AG09309 (cell line): ENCODE data around the gene PLEKHG5.
A peak's percentile ranks its signal among the peaks of the same experiment; 100 is the strongest.
"Not testable (repeated sequence)": the region's sequence is repeated elsewhere in the genome, so short reads cannot be mapped to it uniquely, and the experiment has no call there.

Experiments used
- DNase-seq: peaks from one replicate; pipeline ENCODE4 v3.0.0-alpha.2; 2010; ENCODE audit warnings: low read depth
- H3K4me3 ChIP-seq: 2 replicates; pipeline ENCODE4 v1.5.1; 2011; ENCODE audit warnings: mild to moderate bottlenecking, low read depth, low read length, moderate library complexity; ENCODE audit not compliant: control insufficient read depth
- CTCF ChIP-seq: IDR thresholded peaks from 2 replicates; pipeline ENCODE4 v1.5.1; 2011; ENCODE audit warnings: mild to moderate bottlenecking, low read depth, low read length, inconsistent platforms; ENCODE audit not compliant: insufficient read depth, control insufficient read depth; ENCODE audit errors: missing control alignments

Gene PLEKHG5

GRCh38 chr1:6494627-6495026 lies 3.2 kb upstream of the PLEKHG5 start:
- no peak for DNase-seq
- H3K4me3 ChIP-seq: no peak overlapping the region
- no peak for TF ChIP-seq CTCF

GRCh38 chr1:6493834-6494223 lies 2.4 kb upstream of the PLEKHG5 start:
- not testable (repeated sequence) for H3K4me3 ChIP-seq, DNase-seq

GRCh38 chr1:6491966-6492365 lies 499 bp upstream of the PLEKHG5 start:
- no peak overlapping the region for H3K4me3 ChIP-seq
- no peak for TF ChIP-seq CTCF
- no peak for DNase-seq

- DNase-seq: no peak
Measured at GRCh38 chr1:6491081-6491449, 402 bp downstream of the PLEKHG5 start.

GRCh38 chr1:6490181-6491080 lies 1.0 kb downstream of the PLEKHG5 start:
- TF ChIP-seq CTCF: no peak
- DNase-seq: no peak
- H3K4me3 ChIP-seq: peak overlapping the region; percentile 69

More at GRCh38 chr1:6491081-6491449, 402 bp downstream of the PLEKHG5 start:
- no peak for TF ChIP-seq CTCF
- peak overlapping the region; percentile 69 for H3K4me3 ChIP-seq

GRCh38 chr1:6489799-6490180 lies 1.7 kb downstream of the PLEKHG5 start:
- DNase-seq: no peak
- TF ChIP-seq CTCF: peak; percentile 95
- H3K4me3 ChIP-seq: peak overlapping the region; percentile 69

- DNase-seq: no peak
- no peak for TF ChIP-seq CTCF
- H3K4me3 ChIP-seq: no peak overlapping the region
Measured at GRCh38 chr1:6489383-6489765, 2.1 kb downstream of the PLEKHG5 start.
